Measurements from ENCODE around the gene MPPED1.

DNA sequence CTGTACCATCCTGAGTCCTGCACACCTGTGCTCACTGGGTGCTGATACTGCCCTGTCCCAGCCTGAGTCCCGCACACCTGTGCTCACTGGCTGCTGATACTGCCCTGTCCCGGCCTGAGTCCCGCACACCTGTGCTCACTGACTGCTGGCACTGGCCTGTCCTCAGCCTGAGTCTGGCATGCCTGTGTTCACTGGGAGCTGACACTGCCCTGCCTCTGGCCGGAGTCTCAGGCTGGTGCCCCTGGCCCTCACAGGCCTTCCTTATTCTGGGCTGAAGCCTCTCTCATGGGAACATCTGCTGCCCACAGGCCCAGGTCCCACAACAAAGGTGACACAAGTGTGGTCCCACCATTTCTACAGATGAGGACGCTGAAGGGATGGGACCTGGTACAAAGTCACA, 115.1 kb downstream of the MPPED1 start:
- TF ChIP-seq POLR2A (IDR thresholded peaks at IDR 0.05), result no peak
- TF ChIP-seq, protein P1, sequence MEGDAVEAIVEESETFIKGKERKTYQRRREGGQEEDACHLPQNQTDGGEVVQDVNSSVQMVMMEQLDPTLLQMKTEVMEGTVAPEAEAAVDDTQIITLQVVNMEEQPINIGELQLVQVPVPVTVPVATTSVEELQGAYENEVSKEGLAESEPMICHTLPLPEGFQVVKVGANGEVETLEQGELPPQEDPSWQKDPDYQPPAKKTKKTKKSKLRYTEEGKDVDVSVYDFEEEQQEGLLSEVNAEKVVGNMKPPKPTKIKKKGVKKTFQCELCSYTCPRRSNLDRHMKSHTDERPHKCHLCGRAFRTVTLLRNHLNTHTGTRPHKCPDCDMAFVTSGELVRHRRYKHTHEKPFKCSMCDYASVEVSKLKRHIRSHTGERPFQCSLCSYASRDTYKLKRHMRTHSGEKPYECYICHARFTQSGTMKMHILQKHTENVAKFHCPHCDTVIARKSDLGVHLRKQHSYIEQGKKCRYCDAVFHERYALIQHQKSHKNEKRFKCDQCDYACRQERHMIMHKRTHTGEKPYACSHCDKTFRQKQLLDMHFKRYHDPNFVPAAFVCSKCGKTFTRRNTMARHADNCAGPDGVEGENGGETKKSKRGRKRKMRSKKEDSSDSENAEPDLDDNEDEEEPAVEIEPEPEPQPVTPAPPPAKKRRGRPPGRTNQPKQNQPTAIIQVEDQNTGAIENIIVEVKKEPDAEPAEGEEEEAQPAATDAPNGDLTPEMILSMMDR (IDR thresholded peaks at IDR 0.05), result no peak
